Activated CD4-positive, alpha-beta T cell treated with anti-CD3 and anti-CD28 coated beads for 36 hours (primary cell): ENCODE results near the gene CANT1. TPM values are rescaled to one million over a fixed set of nuclear protein-coding genes. Genes with fewer than 3 reads are reported as not detected.

Source experiments
- ATAC-seq: fragments of 200-7000 bp; cut with Tn5 transposase; one replicate; pipeline ENCODE4 v1.10.0; 2021; ENCODE audit warnings: mild to moderate bottlenecking, moderate library complexity
- CTCF ChIA-PET: fragments of 350-600 bp; sonication (Branson Sonifier 250); formaldehyde crosslinking; loops from one replicate; lab custom pipeline; 2021; ENCODE audit warnings: antibody characterized with exemption; lab: Charles Lee
- POLR2A ChIA-PET: fragments of 350-600 bp; sonication (Branson Sonifier 250); formaldehyde crosslinking; loops from one replicate; lab custom pipeline; 2021; ENCODE audit warnings: antibody characterized with exemption, inconsistent platforms; lab: Charles Lee
- DNase-seq: peaks from one replicate; pipeline ENCODE4 v3.0.0-alpha.2; 2020
- H3K27ac Mint-ChIP-seq: one replicate; pipeline ENCODE4 v1.8.0; 2021; ENCODE audit warnings: mixed read lengths
- H3K27me3 Mint-ChIP-seq: one replicate; pipeline ENCODE4 v1.8.0; 2021; ENCODE audit warnings: mixed read lengths
- H3K36me3 Mint-ChIP-seq: one replicate; pipeline ENCODE4 v1.8.0; 2021; ENCODE audit warnings: low read depth, mixed read lengths
- H3K4me1 Mint-ChIP-seq: one replicate; pipeline ENCODE4 v1.8.0; 2021; ENCODE audit warnings: mixed read lengths
- H3K4me3 Mint-ChIP-seq: one replicate; pipeline ENCODE4 v1.8.0; 2021; ENCODE audit warnings: mild to moderate bottlenecking, moderate library complexity, mixed read lengths
- H3K9me3 Mint-ChIP-seq: one replicate; pipeline ENCODE4 v1.8.0; 2021; ENCODE audit warnings: low read depth, mixed read lengths
- intact Hi-C, 2 experiments: fragments of 100-400 bp; cut with DNase I in 1 of 2; cut with micrococcal nuclease in 1 of 2; formaldehyde crosslinking; loops; one replicate each; pipeline versions ENCODE4 v1.14.2 to v1.15.1; 2022 to 2024; cut with DNase I, micrococcal nuclease
- total RNA-seq, 2 experiments: library from RNA; stranded (reverse); gene quantifications; one replicate each; pipeline ENCODE4 v1.2.3, GENCODE V29; 2021

Gene CANT1
- total RNA-seq, 2 experiments from 2014 or later, result 44.0 to 52.9 TPM

- H3K36me3 Mint-ChIP-seq, result peaks cover 35% of the 10 kb centered on the region
- H3K27me3 Mint-ChIP-seq, result no peaks in the 10 kb centered on the region
- intact Hi-C loops, result loop anchor here in 1 of 2 experiments (10.0 kb wide), 1 partner anchor 57 kb away; no protein-coding TSS in a partner anchor
- H3K4me3 Mint-ChIP-seq, result no peak overlapping the region
- H3K4me1 Mint-ChIP-seq, result peaks cover 11% of the 10 kb centered on the region
- DNase-seq (peak; percentile 2), ATAC-seq (no peak)
- no peaks in the 10 kb centered on the region for H3K9me3 Mint-ChIP-seq
- ChIA-PET POLR2A (no interaction called here), CTCF (no interaction called here)
- no peak overlapping the region for H3K27ac Mint-ChIP-seq
These were observed 17.5 kb downstream of the CANT1 start for GRCh38 chr17:78991906-78992532.

DNA sequence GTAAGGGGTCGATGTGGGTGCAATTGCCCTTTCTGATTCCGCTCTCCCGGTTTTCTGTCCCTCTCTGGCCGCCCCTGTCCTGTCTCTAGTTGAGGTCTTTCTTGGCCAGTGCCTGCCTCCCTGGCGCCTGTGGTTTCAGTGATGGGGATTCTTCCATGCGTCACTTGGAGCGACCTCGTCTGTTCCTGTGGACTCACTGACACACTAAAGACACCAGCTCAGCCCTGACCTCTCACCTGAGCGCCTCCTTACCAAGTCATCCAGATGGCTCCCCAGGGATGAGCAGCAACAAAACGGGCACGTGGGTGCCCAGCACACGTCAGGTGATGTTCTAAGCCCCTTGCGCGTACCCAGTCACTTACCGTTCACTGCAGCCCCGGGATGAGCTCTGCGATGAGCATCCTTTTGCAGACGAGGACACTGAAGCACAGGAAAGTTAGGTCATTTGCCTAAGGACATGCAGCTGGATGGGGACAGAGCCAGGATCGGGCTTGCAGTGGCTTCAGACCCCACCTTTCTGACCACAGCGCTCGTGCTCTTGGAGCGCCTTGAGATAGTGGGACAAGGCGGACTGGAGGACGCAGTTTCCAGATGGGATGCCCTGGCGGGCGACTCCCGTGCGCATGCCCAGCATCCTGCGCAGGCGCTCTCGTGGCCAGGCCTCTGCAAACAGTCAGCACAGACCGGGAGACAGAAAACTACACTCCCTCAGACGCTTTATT is 18.4 kb downstream of the CANT1 start:
- Mint-ChIP-seq H3K27ac (no peak overlapping the region), H3K4me3 (no peak overlapping the region), H3K4me1 (peaks cover 19% of the 10 kb centered on the region), H3K9me3 (no peaks in the 10 kb centered on the region), H3K36me3 (peaks cover 35% of the 10 kb centered on the region), H3K27me3 (no peaks in the 10 kb centered on the region)
- CTCF ChIA-PET, result interaction anchor here (0.6 kb wide), 2 partner anchors 567 to 1630 kb away, joined by 3 read pairs; no protein-coding TSS in a partner anchor
- no peak for ATAC-seq
- intact Hi-C loops, result loop anchor here in 1 of 2 experiments (10.0 kb wide), 1 partner anchor 56 kb away; no protein-coding TSS in a partner anchor
- DNase-seq, result no peak
- POLR2A ChIA-PET, result no interaction called here

DNA sequence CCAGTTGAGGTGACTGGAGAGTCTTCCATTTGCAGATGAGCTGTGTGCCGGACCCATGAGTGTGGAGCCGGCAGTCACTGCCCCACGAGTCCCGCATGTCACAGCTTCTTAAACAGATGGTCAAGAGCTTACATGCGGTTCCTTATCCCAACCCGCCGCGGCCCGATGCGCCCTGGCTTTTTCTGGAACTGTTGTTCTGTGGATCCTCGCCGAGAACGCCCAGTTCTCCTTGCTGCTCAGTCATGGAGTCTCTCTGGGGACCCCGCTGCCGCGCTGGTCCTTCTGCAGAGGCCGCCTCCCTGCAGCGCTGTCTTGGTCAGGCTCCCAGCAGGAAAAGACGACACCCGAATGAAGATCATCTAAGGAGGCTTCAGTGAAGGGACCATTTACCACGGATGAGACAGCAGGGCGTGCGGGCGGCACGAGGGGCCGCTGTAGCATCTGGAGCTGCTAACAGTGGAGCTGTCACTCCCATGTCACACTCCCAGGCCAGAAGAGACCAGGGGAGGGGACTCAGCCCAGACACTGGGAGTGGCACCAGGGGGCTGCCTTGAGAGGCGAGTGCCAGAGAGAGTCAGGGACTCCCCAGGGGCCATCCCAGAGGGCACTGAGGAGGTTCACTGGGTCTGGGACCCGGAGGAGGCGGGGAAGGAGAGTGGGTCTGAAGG is 19.1 kb downstream of the CANT1 start:
- H3K27me3 Mint-ChIP-seq, result no peaks in the 10 kb centered on the region
- ATAC-seq (no peak), DNase-seq (no peak)
- intact Hi-C loops, result loop anchor here in 1 of 2 experiments (10.0 kb wide), 1 partner anchor 56 kb away; no protein-coding TSS in a partner anchor
- H3K4me1 Mint-ChIP-seq, result peaks cover 24% of the 10 kb centered on the region
- POLR2A ChIA-PET, result no interaction called here
- peaks cover 35% of the 10 kb centered on the region for H3K36me3 Mint-ChIP-seq
- H3K27ac Mint-ChIP-seq, result no peak overlapping the region
- H3K9me3 Mint-ChIP-seq, result no peaks in the 10 kb centered on the region
- H3K4me3 Mint-ChIP-seq, result no peak overlapping the region
- CTCF ChIA-PET, result interaction anchor here (0.6 kb wide), 1 partner anchor 1629 kb away, joined by 3 read pairs; no protein-coding TSS in a partner anchor

DNA sequence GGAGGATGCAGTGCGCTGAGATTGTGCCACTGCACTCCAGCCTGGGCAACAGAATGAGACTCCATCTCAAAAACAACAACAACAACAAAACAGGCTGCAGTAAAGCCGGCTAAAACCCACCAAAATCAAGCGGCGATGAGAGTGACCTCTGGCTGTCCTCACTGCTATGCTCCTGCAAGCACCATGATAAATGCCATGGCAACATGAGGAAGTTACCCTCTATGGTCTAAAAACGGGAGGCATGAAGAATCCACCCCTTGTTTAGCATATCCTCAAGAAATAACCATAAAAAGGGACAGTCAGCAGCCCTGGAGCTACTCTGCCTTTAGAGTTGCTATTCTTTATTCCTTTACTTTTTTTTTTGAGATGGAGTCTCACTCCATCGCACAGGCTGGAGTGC is 21.4 kb downstream of the CANT1 start:
- POLR2A ChIA-PET, result interaction anchor here (0.6 to 0.7 kb wide), 2 partner anchors 17 to 698 kb away, joined by 3 read pairs; no protein-coding TSS in a partner anchor
- no peak for DNase-seq
- CTCF ChIA-PET, result no interaction called here
- Mint-ChIP-seq H3K9me3 (no peaks in the 10 kb centered on the region), H3K4me3 (no peak overlapping the region), H3K27me3 (no peaks in the 10 kb centered on the region), H3K36me3 (peaks cover 26% of the 10 kb centered on the region), H3K4me1 (peaks cover 20% of the 10 kb centered on the region), H3K27ac (no peak overlapping the region)
- no peak for ATAC-seq
- intact Hi-C loops, result no loop called here

DNA sequence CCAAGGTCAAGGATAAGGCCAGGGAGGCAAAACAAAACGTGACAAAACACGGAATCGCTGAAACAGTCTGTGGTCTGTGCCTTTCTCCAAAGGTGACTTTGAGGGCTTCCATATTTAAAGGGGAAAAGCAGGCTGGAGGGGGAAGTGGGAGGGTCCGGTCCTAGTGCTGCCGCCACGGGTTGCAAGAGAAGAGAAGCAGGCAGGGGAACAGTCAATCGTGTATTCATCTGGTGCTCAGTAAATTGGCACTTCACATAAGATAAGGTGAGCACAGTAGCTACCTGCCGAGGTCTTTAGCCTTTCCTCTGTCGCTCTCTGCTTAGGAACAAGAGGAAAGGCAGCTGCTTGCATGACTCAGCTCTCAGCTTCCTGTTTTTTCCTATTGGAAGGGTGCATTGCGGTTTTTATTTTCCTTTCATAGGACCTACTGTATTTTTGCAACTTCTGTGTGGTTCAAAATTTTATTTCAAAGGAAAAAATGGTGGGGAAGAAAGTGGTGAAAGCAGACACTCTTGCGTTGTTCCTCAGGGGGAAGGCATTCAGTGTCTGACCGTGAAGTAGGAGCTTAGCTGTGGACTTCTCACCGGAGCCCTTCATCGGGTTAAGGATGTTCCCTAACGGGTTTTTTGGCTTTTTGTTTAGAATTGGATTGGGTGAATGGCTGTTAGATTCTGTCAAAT is 22.8 kb downstream of the CANT1 start:
- Mint-ChIP-seq H3K27me3 (no peaks in the 10 kb centered on the region), H3K4me1 (peaks cover 18% of the 10 kb centered on the region), H3K4me3 (no peak overlapping the region), H3K36me3 (peaks cover 16% of the 10 kb centered on the region), H3K9me3 (no peaks in the 10 kb centered on the region), H3K27ac (no peak overlapping the region)
- intact Hi-C loops, result loop anchor here in 1 of 2 experiments (1.0 kb wide), 1 partner anchor 56 kb away; no protein-coding TSS in a partner anchor
- peak; percentile 59 for ATAC-seq
- no peak for DNase-seq
- ChIA-PET POLR2A (no interaction called here), CTCF (interaction anchor here (1.3 kb wide), 1 partner anchor 121 kb away, joined by 3 read pairs; no protein-coding TSS in a partner anchor)

DNA sequence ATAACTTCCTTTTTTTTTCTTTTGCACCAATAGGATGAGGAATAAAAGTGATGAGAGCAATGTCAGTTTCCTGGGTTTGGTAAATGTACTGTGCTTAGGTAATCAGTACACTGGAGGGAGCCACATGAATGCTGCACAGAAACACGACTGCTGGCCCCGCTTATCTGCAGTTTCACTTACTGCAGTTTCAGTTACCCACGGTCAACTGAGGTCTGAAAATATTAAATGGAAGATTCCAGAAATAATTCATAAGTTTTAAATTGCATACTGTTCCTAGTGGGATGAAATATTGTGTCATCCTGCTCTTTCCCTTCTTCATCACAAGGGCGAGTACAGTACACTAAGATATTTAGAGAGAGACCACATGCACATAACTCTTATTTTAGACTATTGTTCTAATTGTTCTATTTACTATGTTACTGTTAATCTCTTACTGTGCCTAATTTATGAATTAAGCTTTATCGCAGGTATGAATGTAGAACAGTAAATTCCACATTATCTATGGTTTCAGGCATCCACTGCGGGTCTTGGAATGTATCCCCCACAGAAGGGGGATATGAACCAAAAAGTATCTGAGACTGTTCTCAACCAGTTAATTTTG is 23.4 kb downstream of the CANT1 start:
- H3K36me3 Mint-ChIP-seq, result peaks cover 10% of the 10 kb centered on the region
- intact Hi-C loops, result loop anchor here in 1 of 2 experiments (1.0 kb wide), 1 partner anchor 56 kb away; no protein-coding TSS in a partner anchor
- ATAC-seq, result peak; percentile 76

GRCh38 chr17:78985395-78985794 is 24.2 kb downstream of the CANT1 start:
- no peak overlapping the region for H3K4me3 Mint-ChIP-seq
- peaks cover 18% of the 10 kb centered on the region for H3K4me1 Mint-ChIP-seq
- CTCF ChIA-PET, result interaction anchor here (0.7 to 0.8 kb wide), 2 partner anchors 21 to 733 kb away, joined by 3 read pairs; no protein-coding TSS in a partner anchor
- no peak for ATAC-seq
- intact Hi-C loops, result no loop called here
- POLR2A ChIA-PET, result interaction anchor here (0.6 kb wide), 1 partner anchor 20 kb away, joined by 3 read pairs; no protein-coding TSS in a partner anchor
- no peaks in the 10 kb centered on the region for H3K27me3 Mint-ChIP-seq
- no peaks in the 10 kb centered on the region for H3K9me3 Mint-ChIP-seq
- peaks cover 2% of the 10 kb centered on the region for H3K36me3 Mint-ChIP-seq
- no peak for DNase-seq
- H3K27ac Mint-ChIP-seq, result no peak overlapping the region

More for the DNA sequence above, 23.4 kb downstream of the CANT1 start:
- no peaks in the 10 kb centered on the region for H3K9me3 Mint-ChIP-seq
- no peak overlapping the region for H3K27ac Mint-ChIP-seq
- ChIA-PET CTCF (interaction anchor here (0.6 to 1.3 kb wide), 4 partner anchors 21 to 733 kb away, joined by 3 read pairs; no protein-coding TSS in a partner anchor), POLR2A (interaction anchor here (0.6 kb wide), 1 partner anchor 21 kb away, joined by 3 read pairs; no protein-coding TSS in a partner anchor)
- DNase-seq, result peak; percentile 46
- no peak overlapping the region for H3K4me3 Mint-ChIP-seq
- peaks cover 18% of the 10 kb centered on the region for H3K4me1 Mint-ChIP-seq
- no peaks in the 10 kb centered on the region for H3K27me3 Mint-ChIP-seq

GRCh38 chr17:78981010-78981888 is 28.3 kb downstream of the CANT1 start:
- no peaks in the 10 kb centered on the region for H3K36me3 Mint-ChIP-seq
- ChIA-PET POLR2A (no interaction called here), CTCF (interaction anchor here (0.9 to 2.0 kb wide), 3 partner anchors 10 to 14 kb away, joined by 3 to 5 read pairs (median 3); no protein-coding TSS in a partner anchor)
- peaks cover 15% of the 10 kb centered on the region for H3K4me1 Mint-ChIP-seq
- intact Hi-C loops, result no loop called here
- H3K4me3 Mint-ChIP-seq, result no peak overlapping the region
- ATAC-seq, result no peak
- H3K27me3 Mint-ChIP-seq, result no peaks in the 10 kb centered on the region
- no peak for DNase-seq
- H3K27ac Mint-ChIP-seq, result no peak overlapping the region
- no peaks in the 10 kb centered on the region for H3K9me3 Mint-ChIP-seq

DNA sequence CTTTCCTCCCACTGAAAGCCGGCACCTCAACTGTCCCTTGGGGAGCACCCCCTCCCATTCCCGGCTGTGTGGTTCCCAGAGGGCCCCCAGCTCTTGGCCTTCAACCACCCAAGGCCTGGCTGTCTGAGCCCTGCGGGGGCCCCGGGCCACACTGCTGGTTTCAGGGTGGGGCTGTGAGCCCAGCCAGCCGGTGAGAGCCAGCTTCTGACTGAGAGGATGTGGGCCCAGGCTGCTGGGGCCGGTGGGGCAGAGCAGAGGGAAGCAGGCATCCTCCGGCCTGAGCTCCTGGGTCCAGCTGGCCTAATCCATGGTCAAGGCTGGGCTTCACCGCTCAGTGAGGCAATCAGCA is 29.0 kb downstream of the CANT1 start:
- Mint-ChIP-seq H3K27ac (no peak overlapping the region), H3K36me3 (no peaks in the 10 kb centered on the region), H3K4me1 (peaks cover 10% of the 10 kb centered on the region), H3K27me3 (no peaks in the 10 kb centered on the region), H3K9me3 (no peaks in the 10 kb centered on the region), H3K4me3 (no peak overlapping the region)
- ChIA-PET POLR2A (no interaction called here), CTCF (interaction anchor here (2.0 kb wide), 1 partner anchor 9 kb away, joined by 5 read pairs; no protein-coding TSS in a partner anchor)
- ATAC-seq (no peak), DNase-seq (no peak)
- intact Hi-C loops, result no loop called here
